Trophoblast cell (in vitro differentiated cells and primary cell): Measurements from ENCODE around the gene DCP1A.
A peak's percentile ranks its signal among the peaks of the same experiment; 100 is the strongest.
"Not testable (repeated sequence)": the region's sequence is repeated elsewhere in the genome, so short reads cannot be mapped to it uniquely, and the experiment has no call there.

Source experiments
- DNase-seq, 2 donors: peaks; one replicate each; pipeline ENCODE4 v3.0.0-alpha.2; 2016
- H2AFZ ChIP-seq: 2 replicates; pipeline ENCODE4 v1.6.1; 2013; ENCODE audit warnings: low read length, moderate library complexity, mild to moderate bottlenecking; ENCODE audit not compliant: insufficient read depth, poor library complexity
- H2AK5ac ChIP-seq: 2 replicates; pipeline ENCODE4 v1.6.1; 2013; ENCODE audit warnings: mild to moderate bottlenecking, low read length
- H2BK120ac ChIP-seq: 2 replicates; pipeline ENCODE4 v1.6.1; 2013; ENCODE audit warnings: low read length, mild to moderate bottlenecking, moderate library complexity; ENCODE audit not compliant: insufficient read depth, poor library complexity
- H2BK12ac ChIP-seq: 2 replicates; pipeline ENCODE4 v1.6.1; 2013; ENCODE audit warnings: mild to moderate bottlenecking, low read length, moderate library complexity
- H2BK5ac ChIP-seq: 2 replicates; pipeline ENCODE4 v1.6.1; 2013; ENCODE audit warnings: low read length, low read depth, moderate library complexity, mild to moderate bottlenecking; ENCODE audit not compliant: poor library complexity
- H3K14ac ChIP-seq: 2 replicates; pipeline ENCODE4 v1.6.1; 2013; ENCODE audit warnings: mild to moderate bottlenecking, low read length
- H3K18ac ChIP-seq: 2 replicates; pipeline ENCODE4 v1.6.1; 2013; ENCODE audit warnings: mild to moderate bottlenecking, low read length
- H3K23ac ChIP-seq: 2 replicates; pipeline ENCODE4 v1.6.1; 2013; ENCODE audit warnings: low read length
- H3K27ac ChIP-seq: 2 replicates; pipeline ENCODE4 v1.5.1; 2013; ENCODE audit warnings: low read depth, mild to moderate bottlenecking, inconsistent platforms, low read length, moderate library complexity
- H3K27me3 ChIP-seq: 2 replicates; pipeline ENCODE4 v1.6.1; 2013; ENCODE audit warnings: inconsistent platforms, mild to moderate bottlenecking, low read length, moderate library complexity; ENCODE audit not compliant: insufficient read depth
- H3K36me3 ChIP-seq, 2 experiments: 1 replicate in 1 of 2; 2 replicates in 1 of 2; pipeline ENCODE4 v1.6.1; 2013; ENCODE audit warnings: low read length in 2 of 2, mild to moderate bottlenecking in 2 of 2, moderate library complexity in 1 of 2; ENCODE audit not compliant: insufficient read depth in 2 of 2, control insufficient read depth in 1 of 2
- H3K4ac ChIP-seq: 2 replicates; pipeline ENCODE4 v1.6.1; 2013; ENCODE audit warnings: low read depth, mild to moderate bottlenecking, low read length, moderate library complexity
- H3K4me1 ChIP-seq, 2 experiments: 1 replicate in 1 of 2; 2 replicates in 1 of 2; pipeline ENCODE4 v1.6.1; 2013; ENCODE audit warnings: low read length in 2 of 2, mild to moderate bottlenecking in 2 of 2, moderate library complexity in 1 of 2; ENCODE audit not compliant: insufficient read depth in 2 of 2, control insufficient read depth in 1 of 2
- H3K4me2 ChIP-seq: 2 replicates; pipeline ENCODE4 v1.6.1; 2013; ENCODE audit warnings: inconsistent platforms, mild to moderate bottlenecking, low read length, moderate library complexity
- H3K4me3 ChIP-seq: 2 replicates; pipeline ENCODE4 v1.5.1; 2013; ENCODE audit warnings: mild to moderate bottlenecking, low read depth, low read length, inconsistent platforms
- H3K79me1 ChIP-seq: one replicate; pipeline ENCODE4 v1.6.1; 2013; ENCODE audit warnings: low read length
- H3K79me2 ChIP-seq: 2 replicates; pipeline ENCODE4 v1.6.1; 2013; ENCODE audit warnings: low read length, mild to moderate bottlenecking; ENCODE audit not compliant: control insufficient read depth, insufficient read depth, poor library complexity
- H3K9ac ChIP-seq: 2 replicates; pipeline ENCODE4 v1.6.1; 2013; ENCODE audit warnings: mild to moderate bottlenecking, low read length
- H3K9me3 ChIP-seq: 2 replicates; pipeline ENCODE4 v1.6.1; 2013; ENCODE audit warnings: low read depth, mild to moderate bottlenecking, control low read depth, inconsistent platforms, low read length; ENCODE audit not compliant: insufficient read depth
- H4K12ac ChIP-seq: 2 replicates; pipeline ENCODE4 v1.6.1; 2013; ENCODE audit warnings: low read depth, mild to moderate bottlenecking, low read length, moderate library complexity
- H4K8ac ChIP-seq: 2 replicates; pipeline ENCODE4 v1.6.1; 2013; ENCODE audit warnings: low read depth, mild to moderate bottlenecking, low read length, moderate library complexity
- H4K91ac ChIP-seq: one replicate; pipeline ENCODE4 v1.6.1; 2013; ENCODE audit warnings: low read depth, mild to moderate bottlenecking, low read length, moderate library complexity
- WGBS: extraction: QIAGEN DNeasy Blood & Tissue Kit; methylation state at CpG from one replicate; pipeline ENCODE4 v1.1.7; 2013; ENCODE audit warnings: missing lambda C conversion rate; ENCODE audit not compliant: insufficient read length, insufficient coverage; ENCODE audit errors: extremely low coverage; 5-methylcytosine and 5-hydroxymethylcytosine counted together

DCP1A gene

DNA sequence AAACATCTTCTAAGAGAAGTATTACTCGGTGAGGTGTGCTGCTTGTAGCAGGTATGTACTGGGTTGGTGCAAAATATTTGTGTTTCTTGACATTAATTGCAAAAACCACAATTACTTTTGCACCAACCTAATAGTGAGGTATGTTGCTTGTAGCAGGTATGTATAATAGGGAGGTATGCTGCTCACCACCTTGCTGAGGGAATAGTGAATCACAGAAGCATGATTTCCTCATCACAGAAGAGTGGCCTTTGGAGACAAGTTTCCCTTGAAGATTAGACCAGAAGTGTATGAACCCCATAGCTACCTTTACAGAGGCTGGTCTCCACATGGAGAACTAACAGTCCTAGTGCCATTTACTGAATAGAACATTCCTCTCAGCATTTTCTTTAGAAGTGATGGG is 15.5 kb downstream of the DCP1A start:
- Histone ChIP-seq H3K27ac (no peak overlapping the region), H3K4me2 (no peak overlapping the region), H2BK120ac (no peak overlapping the region), H2AK5ac (no peak overlapping the region), H3K9me3 (no peaks in the 10 kb centered on the region), H2BK12ac (no peak overlapping the region), H3K79me1 (no peaks in the 10 kb centered on the region), H3K18ac (no peak overlapping the region), H3K4ac (no peak overlapping the region), H4K12ac (no peak overlapping the region), H2BK5ac (no peak overlapping the region), H4K91ac (no peak overlapping the region), H3K36me3 (peaks cover 11 to 17% of the 10 kb centered on the region in 2 experiments), H3K79me2 (no peaks in the 10 kb centered on the region), H3K14ac (no peak overlapping the region), H3K23ac (no peak overlapping the region), H3K4me1 (no peaks in the 10 kb centered on the region), H3K4me3 (no peak overlapping the region), H3K9ac (no peak overlapping the region), H2AFZ (no peak overlapping the region), H4K8ac (no peak overlapping the region), H3K27me3 (no peaks in the 10 kb centered on the region)
- WGBS, result no CpG with 5 or more reads among the region's 1 CpG
- DNase-seq, result peak in 1 of 2 donors; percentile 19

DNA sequence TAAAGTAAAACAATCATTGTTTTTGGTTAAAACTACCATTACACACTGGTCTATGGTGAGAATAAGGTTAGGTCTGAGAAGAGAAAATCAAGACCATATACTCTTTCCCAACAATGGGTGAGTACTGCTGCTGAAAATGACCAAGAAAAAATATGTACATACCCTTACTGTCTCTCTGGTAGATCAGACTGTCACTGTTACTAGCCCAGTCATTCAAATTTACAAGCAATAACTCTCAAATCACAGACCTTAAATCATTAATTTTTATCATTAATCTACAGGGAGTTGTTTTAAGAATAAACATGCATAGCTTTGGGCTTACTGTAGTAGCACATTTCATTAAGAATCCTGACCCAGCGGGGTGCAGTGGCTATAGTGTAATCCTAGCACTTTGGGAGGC is 17.4 kb downstream of the DCP1A start:
- Histone ChIP-seq H2BK120ac (no peak overlapping the region), H2BK12ac (no peak overlapping the region), H3K4ac (no peak overlapping the region), H4K12ac (no peak overlapping the region), H2AK5ac (no peak overlapping the region), H3K79me1 (no peaks in the 10 kb centered on the region), H3K14ac (no peak overlapping the region), H3K79me2 (no peaks in the 10 kb centered on the region), H2BK5ac (no peak overlapping the region), H2AFZ (no peak overlapping the region), H3K36me3 (peaks cover 5 to 19% of the 10 kb centered on the region in 2 experiments), H3K27me3 (no peaks in the 10 kb centered on the region), H3K9me3 (peaks cover 1% of the 10 kb centered on the region), H3K4me1 (no peaks in the 10 kb centered on the region), H3K18ac (no peak overlapping the region), H3K9ac (no peak overlapping the region), H3K23ac (no peak overlapping the region), H3K4me2 (no peak overlapping the region), H3K27ac (no peak overlapping the region), H4K8ac (no peak overlapping the region), H3K4me3 (no peak overlapping the region), H4K91ac (no peak overlapping the region)
- DNase-seq, result no peak
- WGBS, result no CpG with 5 or more reads among the region's 1 CpG

DNA sequence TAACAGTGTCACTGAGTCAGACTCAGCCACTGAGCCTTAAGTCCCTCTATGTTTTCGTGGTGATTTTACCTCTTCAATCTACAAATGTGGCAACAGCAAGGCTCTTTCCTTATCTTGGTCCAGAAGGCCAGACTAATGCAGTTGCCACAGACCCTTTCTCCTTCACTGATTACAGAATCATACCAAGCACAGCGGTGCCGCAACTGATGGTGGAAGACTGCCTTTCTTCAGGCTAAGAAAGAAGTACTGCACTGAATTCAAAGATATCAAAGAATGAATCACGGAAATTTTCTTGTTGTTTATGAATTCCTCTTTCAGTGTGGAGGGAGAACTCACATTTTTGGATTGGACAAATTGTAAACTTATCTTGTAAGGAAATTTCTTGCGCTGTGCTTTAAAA is 18.6 kb downstream of the DCP1A start:
- no peak overlapping the region for H2BK12ac ChIP-seq
- no peaks in the 10 kb centered on the region for H3K79me1 ChIP-seq
- no peak overlapping the region for H2BK5ac ChIP-seq
- H2AK5ac ChIP-seq, result no peak overlapping the region
- no CpG with 5 or more reads among the region's 5 CpGs for whole genome bisulfite sequencing
- no peaks in the 10 kb centered on the region for H3K79me2 ChIP-seq
- H3K18ac ChIP-seq, result no peak overlapping the region
- H3K14ac ChIP-seq, result no peak overlapping the region
- H4K91ac ChIP-seq, result no peak overlapping the region
- H2AFZ ChIP-seq, result no peak overlapping the region
- peak overlapping the region; percentile 28 for H4K8ac ChIP-seq
- peak in 1 of 2 donors; percentile 30 for DNase-seq
- H3K9ac ChIP-seq, result no peak overlapping the region
- peak overlapping the region; percentile 75 for H3K4ac ChIP-seq
- peaks cover 2 to 14% of the 10 kb centered on the region in 2 experiments for H3K36me3 ChIP-seq
- peaks cover 1% of the 10 kb centered on the region for H3K9me3 ChIP-seq
- H3K4me3 ChIP-seq, result no peak overlapping the region
- H2BK120ac ChIP-seq, result no peak overlapping the region
- no peaks in the 10 kb centered on the region for H3K27me3 ChIP-seq
- no peak overlapping the region for H4K12ac ChIP-seq
- no peak overlapping the region for H3K27ac ChIP-seq
- H3K4me1 ChIP-seq, result no peaks in the 10 kb centered on the region
- H3K4me2 ChIP-seq, result no peak overlapping the region
- no peak overlapping the region for H3K23ac ChIP-seq

DNA sequence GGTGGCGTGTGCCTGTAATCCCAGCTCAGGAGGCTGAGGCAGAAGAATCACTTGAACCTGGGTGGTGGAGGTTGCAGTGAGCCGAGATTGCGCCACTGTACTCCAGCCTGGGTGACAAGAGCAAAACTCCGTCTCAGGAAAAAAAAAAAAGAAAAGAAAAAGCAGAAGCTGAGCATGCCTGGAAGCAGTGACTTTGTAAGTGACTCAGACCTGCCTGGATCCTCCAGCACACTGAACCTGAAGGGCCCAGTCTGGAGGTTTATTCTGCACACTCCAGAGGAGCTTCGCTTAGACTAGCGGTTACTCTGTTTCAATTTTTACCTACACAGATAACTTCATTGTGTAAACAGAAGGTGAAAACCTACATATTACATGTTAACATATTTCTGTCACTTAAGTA is 19.4 kb downstream of the DCP1A start:
- H4K91ac ChIP-seq, H2BK5ac ChIP-seq, H3K9ac ChIP-seq, H2AFZ ChIP-seq, H3K79me2 ChIP-seq, H3K9me3 ChIP-seq, H3K4me1 ChIP-seq, H3K14ac ChIP-seq, H3K4ac ChIP-seq, H3K27me3 ChIP-seq, H2BK12ac ChIP-seq, H3K23ac ChIP-seq, H3K27ac ChIP-seq, H4K8ac ChIP-seq, H3K4me2 ChIP-seq, H3K79me1 ChIP-seq, H2BK120ac ChIP-seq, H3K18ac ChIP-seq, H2AK5ac ChIP-seq, H3K4me3 ChIP-seq, H4K12ac ChIP-seq: not testable (repeated sequence)
- no CpG with 5 or more reads among the region's 6 CpGs for WGBS
- DNase-seq, result peak; percentile 50 to 59
- H3K36me3 ChIP-seq, result peaks cover 0 to 10% of the 10 kb centered on the region in 2 experiments
